DOHH2 (cell line): ENCODE data around the gene CALHM6.

Source experiments
- EZH2phosphoT487 ChIP-seq: fragments of 200-600 bp; sonication (generic); IDR thresholded peaks from 2 replicates; pipeline ENCODE4 v1.6.1; 2017; ENCODE audit warnings: borderline replicate concordance, mild to moderate bottlenecking, antibody characterized with exemption, low read length, moderate library complexity, mixed read lengths
- TF ChIP-seq, protein P1 (sequence below): fragments of 200-600 bp; sonication (generic); IDR thresholded peaks from one replicate; pipeline ENCODE4 v1.5.1; 2014; ENCODE audit warnings: antibody characterized with exemption, mild to moderate bottlenecking, low read depth, low read length; ENCODE audit not compliant: poor library complexity, severe bottlenecking

DNA sequence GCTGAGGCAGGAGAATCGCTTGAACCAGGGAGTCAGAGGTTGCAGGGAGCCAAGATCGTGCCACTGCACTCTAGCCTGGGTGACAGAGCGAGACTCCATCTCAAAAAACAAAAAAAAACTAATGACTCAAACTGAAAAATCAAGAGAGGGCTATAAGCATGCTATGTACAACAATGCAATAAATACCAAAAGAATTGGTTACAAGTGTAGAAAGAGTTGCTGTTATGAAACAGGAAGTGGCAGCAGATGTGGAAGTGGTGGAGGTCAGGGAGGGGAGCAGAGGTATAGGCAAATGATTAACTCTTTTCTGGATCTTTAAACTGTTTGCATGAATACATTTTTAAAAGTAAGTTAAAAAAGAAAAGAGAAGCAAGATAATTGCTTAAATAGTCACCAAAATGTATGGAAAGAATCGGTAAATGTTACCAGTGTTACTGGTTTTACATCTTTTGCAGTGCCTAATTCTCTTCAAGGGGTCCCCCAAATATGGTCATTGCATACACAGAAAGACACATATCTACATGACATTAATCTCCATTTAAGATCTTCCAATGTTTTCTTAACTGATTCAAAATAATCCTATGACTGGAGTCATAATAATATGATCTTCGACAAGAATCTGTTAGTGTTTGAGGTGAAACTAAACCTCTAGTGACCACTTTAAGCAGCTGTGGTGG lies 15.0 kb downstream of the CALHM6 start:
- TF ChIP-seq, protein P1, sequence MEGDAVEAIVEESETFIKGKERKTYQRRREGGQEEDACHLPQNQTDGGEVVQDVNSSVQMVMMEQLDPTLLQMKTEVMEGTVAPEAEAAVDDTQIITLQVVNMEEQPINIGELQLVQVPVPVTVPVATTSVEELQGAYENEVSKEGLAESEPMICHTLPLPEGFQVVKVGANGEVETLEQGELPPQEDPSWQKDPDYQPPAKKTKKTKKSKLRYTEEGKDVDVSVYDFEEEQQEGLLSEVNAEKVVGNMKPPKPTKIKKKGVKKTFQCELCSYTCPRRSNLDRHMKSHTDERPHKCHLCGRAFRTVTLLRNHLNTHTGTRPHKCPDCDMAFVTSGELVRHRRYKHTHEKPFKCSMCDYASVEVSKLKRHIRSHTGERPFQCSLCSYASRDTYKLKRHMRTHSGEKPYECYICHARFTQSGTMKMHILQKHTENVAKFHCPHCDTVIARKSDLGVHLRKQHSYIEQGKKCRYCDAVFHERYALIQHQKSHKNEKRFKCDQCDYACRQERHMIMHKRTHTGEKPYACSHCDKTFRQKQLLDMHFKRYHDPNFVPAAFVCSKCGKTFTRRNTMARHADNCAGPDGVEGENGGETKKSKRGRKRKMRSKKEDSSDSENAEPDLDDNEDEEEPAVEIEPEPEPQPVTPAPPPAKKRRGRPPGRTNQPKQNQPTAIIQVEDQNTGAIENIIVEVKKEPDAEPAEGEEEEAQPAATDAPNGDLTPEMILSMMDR: no peak
- no peak for TF ChIP-seq EZH2phosphoT487
